IPS-20b (cell line): ENCODE results near the gene ZNF212.

Experiments used
- H3K27ac ChIP-seq: one replicate; pipeline ENCODE4 v1.5.1; 2013; ENCODE audit warnings: low read length
- H3K27me3 ChIP-seq: 2 replicates; pipeline ENCODE4 v1.6.1; 2013; ENCODE audit warnings: mild to moderate bottlenecking, low read length, inconsistent platforms; ENCODE audit not compliant: insufficient read depth
- H3K36me3 ChIP-seq: 2 replicates; pipeline ENCODE4 v1.6.1; 2013; ENCODE audit warnings: low read depth, mild to moderate bottlenecking, inconsistent platforms, low read length, moderate library complexity; ENCODE audit not compliant: insufficient read depth
- H3K4me1 ChIP-seq: 2 replicates; pipeline ENCODE4 v1.6.1; 2013; ENCODE audit warnings: mild to moderate bottlenecking, control low read depth, inconsistent platforms, low read length, moderate library complexity; ENCODE audit not compliant: insufficient read depth
- H3K4me3 ChIP-seq: 2 replicates; pipeline ENCODE4 v1.5.1; 2013; ENCODE audit warnings: mild to moderate bottlenecking, low read length, inconsistent platforms
- H3K9ac ChIP-seq: 2 replicates; pipeline ENCODE4 v1.6.1; 2013; ENCODE audit warnings: low read depth, mild to moderate bottlenecking, inconsistent platforms, low read length, moderate library complexity
- H3K9me3 ChIP-seq: 2 replicates; pipeline ENCODE4 v1.6.1; 2013; ENCODE audit warnings: mild to moderate bottlenecking, low read depth, low read length, inconsistent platforms; ENCODE audit not compliant: insufficient read depth

ZNF212 gene

DNA sequence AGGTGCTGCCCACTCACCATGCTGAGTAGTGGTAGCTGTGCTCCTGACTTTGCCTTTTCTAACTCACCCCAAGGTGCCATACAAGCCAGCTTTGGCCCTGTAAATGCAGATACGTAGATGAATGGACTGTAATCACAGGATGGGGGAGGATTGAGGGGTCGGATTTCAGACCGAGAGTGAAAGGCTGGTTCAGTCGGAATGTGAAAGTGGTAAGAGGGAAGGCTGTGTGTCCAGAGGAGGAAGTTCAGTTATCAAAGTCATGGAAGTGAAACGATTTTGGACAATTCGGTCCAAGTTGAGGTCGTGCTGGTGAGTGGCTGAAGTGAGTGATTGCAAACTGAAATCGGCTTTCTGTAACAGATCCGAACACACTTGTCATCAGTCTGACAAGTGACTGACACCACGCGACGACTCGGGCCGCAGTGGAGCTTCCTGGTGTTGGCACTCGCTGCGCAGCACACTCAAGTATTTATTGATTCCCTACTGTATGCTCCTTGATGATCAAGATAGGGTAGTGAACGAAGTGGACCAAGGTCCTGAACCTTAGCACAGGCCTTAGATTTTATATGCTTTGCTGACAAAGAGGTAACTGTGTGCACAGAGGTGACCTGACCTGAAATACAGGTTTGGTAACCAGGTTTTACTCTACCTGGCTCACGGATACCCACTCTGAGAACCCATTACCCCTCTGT, 33.6 kb upstream of the ZNF212 start:
- no peak overlapping the region for H3K27ac ChIP-seq
- H3K4me1 ChIP-seq = peaks cover 7% of the 10 kb centered on the region
- no peaks in the 10 kb centered on the region for H3K9me3 ChIP-seq
- H3K4me3 ChIP-seq = no peak overlapping the region
- peaks cover 85% of the 10 kb centered on the region for H3K36me3 ChIP-seq
- H3K9ac ChIP-seq = peak overlapping the region; percentile 53; the same call in 1 of the 2 replicates
- no peaks in the 10 kb centered on the region for H3K27me3 ChIP-seq

DNA sequence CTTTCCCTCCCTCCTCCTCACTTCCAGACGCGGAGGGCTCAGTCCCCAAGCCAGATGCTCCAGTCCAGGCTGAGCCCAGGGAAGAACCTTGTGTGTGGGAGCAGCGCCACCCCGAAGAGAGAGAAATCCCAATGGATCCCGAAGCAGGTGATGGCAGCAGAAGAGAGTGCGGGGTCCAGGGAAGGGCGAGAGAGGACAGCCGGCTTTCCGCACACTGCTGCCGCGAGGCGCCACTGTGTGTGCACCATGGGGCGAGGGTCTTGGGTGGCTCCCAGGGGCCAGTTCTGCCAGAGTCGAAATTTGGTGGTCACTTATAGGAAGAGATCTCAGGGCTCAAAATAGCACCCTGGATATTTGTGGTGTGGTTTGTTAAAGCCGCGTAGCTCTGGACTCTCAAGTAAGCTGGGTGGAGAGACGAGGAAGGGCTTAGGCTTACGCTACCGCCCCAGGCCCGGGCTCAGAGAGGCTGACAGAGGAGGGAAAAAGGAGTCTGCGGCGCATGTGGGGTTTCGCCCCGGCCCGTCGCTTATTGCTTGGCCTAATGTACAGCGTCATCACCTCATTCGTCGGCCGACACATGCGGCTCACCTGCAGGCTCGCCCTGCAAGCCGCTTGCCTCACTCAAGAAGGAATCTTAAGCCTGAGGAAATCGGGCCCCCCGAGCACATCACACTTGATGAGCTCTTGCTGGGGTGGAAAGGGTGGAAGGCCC, 32.0 kb upstream of the ZNF212 start:
- Histone ChIP-seq H3K4me3 (no peak overlapping the region), H3K36me3 (peaks cover 88% of the 10 kb centered on the region), H3K27me3 (no peaks in the 10 kb centered on the region), H3K27ac (no peak overlapping the region), H3K9ac (no peak overlapping the region), H3K9me3 (no peaks in the 10 kb centered on the region), H3K4me1 (peaks cover 7% of the 10 kb centered on the region)

DNA sequence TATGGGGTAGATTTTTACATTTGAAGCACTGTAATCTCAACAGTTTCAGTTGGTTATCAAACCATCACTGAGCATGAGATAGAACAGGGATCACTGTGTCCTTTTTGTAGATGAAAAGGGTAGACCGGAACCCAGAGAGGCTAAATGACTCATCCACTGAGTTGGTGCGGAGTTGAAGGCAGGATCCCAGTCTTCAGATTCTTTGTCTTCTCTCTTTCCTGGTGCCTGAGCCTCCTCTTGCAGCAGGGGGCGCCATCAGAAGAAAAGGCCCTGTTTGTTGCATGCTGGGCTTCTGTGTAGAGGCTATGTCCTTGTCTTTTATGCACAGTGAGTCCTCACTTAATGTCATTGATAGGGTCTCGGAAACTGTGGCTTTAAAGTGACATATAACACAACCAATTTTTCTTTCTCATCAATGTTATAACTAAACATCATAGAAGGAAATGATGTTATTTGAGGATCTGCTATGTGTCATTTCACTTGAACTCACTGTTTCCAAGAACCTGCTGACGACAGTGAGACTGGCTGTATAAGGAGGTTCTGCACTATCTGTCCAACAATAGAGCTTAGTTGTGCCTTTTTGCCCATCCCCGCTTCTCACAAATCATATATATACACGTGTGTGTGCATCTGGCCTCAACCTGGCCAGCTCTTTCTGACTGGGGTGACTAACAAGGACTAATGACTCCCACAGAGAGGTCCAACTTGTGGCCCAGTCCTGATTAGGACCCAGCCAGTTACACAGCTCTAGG, 29.8 kb upstream of the ZNF212 start:
- Histone ChIP-seq H3K36me3 (peaks cover 88% of the 10 kb centered on the region), H3K4me1 (peaks cover 7% of the 10 kb centered on the region), H3K9me3 (no peaks in the 10 kb centered on the region), H3K27me3 (no peaks in the 10 kb centered on the region), H3K27ac (no peak overlapping the region), H3K4me3 (no peak overlapping the region), H3K9ac (peak overlapping the region; percentile 54)

DNA sequence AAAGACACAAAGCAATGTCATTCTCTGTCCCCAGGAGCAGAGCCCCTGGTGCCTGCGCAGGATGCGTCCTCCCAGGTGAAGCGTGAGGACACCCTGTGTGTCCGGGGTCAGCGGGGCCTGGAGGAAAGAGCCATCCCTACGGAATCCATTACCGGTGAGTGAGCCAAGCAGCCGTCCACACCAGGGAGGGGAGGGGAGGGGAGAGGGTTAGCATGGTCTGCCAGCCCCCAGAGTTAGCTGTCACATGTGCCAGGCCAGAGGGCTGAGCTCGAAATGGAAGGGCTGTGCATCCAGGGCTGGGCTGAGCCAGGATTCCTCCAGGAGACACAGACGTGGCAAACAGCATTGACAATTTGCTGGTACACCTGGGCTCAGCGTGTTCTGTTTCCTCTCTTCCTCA, 28.9 kb upstream of the ZNF212 start:
- H3K9me3 ChIP-seq = no peaks in the 10 kb centered on the region
- H3K4me1 ChIP-seq = peaks cover 5% of the 10 kb centered on the region
- H3K27me3 ChIP-seq = no peaks in the 10 kb centered on the region
- H3K27ac ChIP-seq = no peak overlapping the region
- no peak overlapping the region for H3K9ac ChIP-seq
- peaks cover 95% of the 10 kb centered on the region for H3K36me3 ChIP-seq
- no peak overlapping the region for H3K4me3 ChIP-seq

DNA sequence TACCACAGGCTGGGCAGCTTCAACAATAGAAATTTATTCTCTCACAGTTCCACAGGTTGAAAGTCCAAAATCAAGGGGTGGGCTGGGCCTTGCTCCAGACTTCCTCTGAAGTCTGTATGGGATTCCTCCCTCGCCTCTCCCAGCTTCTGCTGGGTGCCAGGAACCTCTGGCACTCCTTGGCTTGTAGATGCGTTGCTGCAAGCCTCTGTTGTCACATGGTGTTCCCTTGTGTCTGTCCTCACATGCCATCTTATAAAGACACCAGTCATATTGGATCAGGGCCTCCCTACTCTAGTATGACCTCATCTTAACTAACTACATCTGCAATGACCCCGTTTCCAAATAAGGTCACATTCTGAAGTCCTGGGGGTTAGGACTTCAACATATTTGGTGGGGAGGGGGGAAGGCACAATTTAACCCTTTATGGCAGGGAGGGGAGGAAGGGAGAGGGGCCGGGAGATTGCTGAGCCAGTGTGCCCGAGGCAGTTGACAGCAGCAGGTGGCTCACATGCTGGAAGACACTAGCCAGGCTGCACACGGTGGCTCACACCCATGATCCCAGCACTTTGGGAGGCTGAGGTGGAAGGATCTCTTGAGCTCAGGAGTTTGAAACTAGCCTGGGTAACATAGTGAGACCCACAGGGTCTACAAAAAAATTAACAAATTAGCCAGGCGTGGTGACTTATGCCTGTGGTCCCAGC, 25.3 kb upstream of the ZNF212 start:
- Histone ChIP-seq H3K9ac (no peak overlapping the region), H3K27ac (no peak overlapping the region), H3K36me3 (peaks cover 100% of the 10 kb centered on the region), H3K27me3 (no peaks in the 10 kb centered on the region), H3K9me3 (no peaks in the 10 kb centered on the region), H3K4me3 (no peak overlapping the region), H3K4me1 (peaks cover 3% of the 10 kb centered on the region)

DNA sequence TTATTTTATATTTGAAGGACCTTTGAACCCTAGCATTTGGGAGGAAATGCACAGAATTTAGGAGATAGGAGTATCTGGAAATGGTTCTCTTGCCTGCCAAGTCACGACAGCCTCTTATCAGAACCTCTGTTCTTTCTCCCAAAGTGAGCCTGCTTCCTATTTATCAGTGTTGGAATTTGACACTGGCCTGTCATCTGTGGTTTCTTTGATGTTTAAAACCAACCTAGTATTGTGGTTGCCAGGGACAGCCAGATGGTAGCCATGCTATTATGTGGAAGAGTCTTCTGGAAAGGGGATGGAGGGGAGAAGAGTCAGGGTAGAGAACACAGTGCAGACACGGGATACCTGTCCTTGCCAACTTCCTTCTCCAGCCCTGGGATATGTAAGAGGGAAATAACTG, 23.0 kb upstream of the ZNF212 start:
- no peaks in the 10 kb centered on the region; the same call in 1 of the 2 replicates for H3K4me1 ChIP-seq
- H3K27me3 ChIP-seq = no peaks in the 10 kb centered on the region
- no peaks in the 10 kb centered on the region for H3K9me3 ChIP-seq
- H3K9ac ChIP-seq = no peak overlapping the region
- H3K27ac ChIP-seq = no peak overlapping the region
- H3K36me3 ChIP-seq = peaks cover 90% of the 10 kb centered on the region
- no peak overlapping the region for H3K4me3 ChIP-seq

DNA sequence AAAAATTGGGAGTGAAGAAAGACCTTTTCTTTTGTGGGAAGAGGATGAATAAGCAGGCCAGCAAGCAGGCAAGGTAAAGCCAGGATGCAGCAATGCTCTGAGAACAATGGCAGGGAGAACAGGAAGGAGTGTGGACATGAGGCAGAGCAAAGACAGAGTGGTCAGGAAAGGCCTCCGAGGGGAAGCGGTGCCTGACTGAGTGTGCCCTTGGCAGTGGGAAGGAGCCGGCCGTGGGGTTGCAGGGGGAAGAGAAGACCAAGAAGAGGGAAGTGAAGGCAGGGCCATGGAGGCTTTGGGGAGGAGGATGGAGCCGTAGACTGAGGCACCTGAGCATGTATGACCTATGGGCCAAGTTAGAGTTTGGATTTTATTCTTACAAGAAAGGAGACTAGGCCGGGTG, 21.9 kb upstream of the ZNF212 start:
- no peaks in the 10 kb centered on the region for H3K9me3 ChIP-seq
- H3K27me3 ChIP-seq = no peaks in the 10 kb centered on the region
- H3K36me3 ChIP-seq = peaks cover 82% of the 10 kb centered on the region
- H3K4me1 ChIP-seq = no peaks in the 10 kb centered on the region; the same call in 1 of the 2 replicates
- H3K4me3 ChIP-seq = no peak overlapping the region
- H3K27ac ChIP-seq = no peak overlapping the region
- H3K9ac ChIP-seq = no peak overlapping the region

DNA sequence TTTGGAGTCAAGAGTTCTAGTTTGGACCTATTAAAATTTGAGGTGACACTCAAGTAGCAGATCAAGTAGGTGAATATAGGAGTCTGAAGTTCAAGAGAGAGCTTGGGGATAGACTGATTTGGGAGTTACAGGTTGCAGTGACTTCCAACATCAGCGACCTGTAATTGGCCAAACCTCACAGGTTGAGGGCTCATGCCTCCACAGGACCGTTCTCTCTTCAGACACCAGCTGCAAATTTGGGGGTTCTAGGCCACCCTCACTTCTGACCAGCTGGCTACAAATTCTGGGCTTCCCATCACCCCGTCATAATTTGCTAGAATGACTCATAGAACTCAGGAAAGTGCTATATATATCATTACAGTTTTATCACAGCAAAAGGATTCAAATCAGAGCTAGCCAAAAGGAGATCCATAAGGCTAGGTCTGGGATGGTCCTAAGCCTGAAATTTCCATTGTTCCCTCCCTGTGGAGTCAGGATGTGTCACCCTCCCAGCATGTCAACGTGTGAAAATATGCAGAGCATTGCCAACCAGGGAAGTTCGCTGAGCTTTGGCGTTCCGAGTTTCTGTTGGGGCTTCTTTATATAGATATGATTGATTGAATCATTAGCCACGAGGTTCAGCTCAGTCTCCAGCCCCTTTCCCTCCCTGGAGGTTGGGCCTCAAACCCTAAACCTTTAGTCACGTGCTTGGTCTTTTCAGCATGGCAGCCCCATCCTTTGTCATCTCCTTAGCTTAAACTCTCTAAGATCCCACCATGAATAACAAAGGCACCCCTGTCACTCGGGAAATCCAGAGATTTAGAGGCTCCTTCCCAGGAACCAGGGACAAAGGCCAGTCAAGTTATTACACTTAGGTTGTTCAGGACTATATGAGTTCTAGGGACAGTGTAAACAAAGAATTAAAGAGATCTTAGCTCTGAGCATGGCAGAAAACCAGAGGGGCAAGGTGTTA, 20.7 kb upstream of the ZNF212 start:
- no peak overlapping the region for H3K4me3 ChIP-seq
- no peak overlapping the region for H3K27ac ChIP-seq
- no peaks in the 10 kb centered on the region for H3K9me3 ChIP-seq
- peaks cover 75% of the 10 kb centered on the region for H3K36me3 ChIP-seq
- no peaks in the 10 kb centered on the region for H3K27me3 ChIP-seq
- H3K4me1 ChIP-seq = no peaks in the 10 kb centered on the region; the same call in 1 of the 2 replicates
- H3K9ac ChIP-seq = no peak overlapping the region

DNA sequence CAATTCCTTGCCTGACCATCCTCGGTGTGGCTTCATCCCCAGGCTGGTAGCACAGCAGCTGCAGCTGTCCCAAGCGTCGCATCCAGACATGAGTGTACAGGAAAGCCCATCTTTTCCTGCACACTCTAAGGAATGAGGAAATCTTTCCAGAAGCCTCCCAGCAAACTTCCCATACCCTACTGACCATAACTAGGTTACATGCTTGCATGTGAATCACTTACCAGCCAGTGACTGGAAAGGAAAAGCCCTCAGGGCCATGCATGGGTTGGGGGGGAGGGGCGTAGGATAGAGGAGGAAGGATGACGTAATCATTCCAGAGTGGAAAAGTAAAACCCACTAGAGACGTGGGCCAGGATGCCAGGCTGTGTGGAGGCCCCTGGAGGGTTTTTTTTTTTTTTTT, 18.9 kb upstream of the ZNF212 start:
- Histone ChIP-seq H3K27me3 (no peaks in the 10 kb centered on the region), H3K4me1 (no peaks in the 10 kb centered on the region; the same call in 1 of the 2 replicates), H3K9ac (no peak overlapping the region), H3K36me3 (peaks cover 66% of the 10 kb centered on the region), H3K4me3 (no peak overlapping the region), H3K9me3 (no peaks in the 10 kb centered on the region), H3K27ac (no peak overlapping the region)

DNA sequence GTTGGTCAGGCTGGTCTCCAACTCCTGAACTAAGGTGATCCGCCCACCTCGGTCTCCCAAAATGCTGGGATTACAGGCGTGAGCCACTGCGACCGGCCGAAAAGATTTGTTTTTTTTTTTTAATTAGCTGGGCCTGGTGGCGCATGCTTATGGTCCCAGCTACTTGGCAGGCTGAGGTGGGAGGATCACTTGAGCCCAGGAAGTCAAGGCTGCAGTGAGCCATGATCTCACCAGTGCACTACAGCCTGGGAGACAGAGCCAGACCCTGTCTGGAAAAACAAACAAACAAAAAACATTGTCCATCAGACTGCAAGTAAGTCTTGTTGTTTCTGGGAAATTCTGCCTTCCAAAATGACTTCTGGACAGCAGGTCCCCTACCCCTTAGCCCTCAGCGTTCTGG, 16.3 kb upstream of the ZNF212 start:
- Histone ChIP-seq H3K9me3 (no peaks in the 10 kb centered on the region), H3K27ac (no peak overlapping the region), H3K4me1 (no peaks in the 10 kb centered on the region; the same call in 1 of the 2 replicates), H3K9ac (no peak overlapping the region), H3K27me3 (no peaks in the 10 kb centered on the region), H3K36me3 (peaks cover 41% of the 10 kb centered on the region), H3K4me3 (no peak overlapping the region)
